Measurements from ENCODE around the gene THEMIS2. TPM values are rescaled to one million over a fixed set of nuclear protein-coding genes. Genes with fewer than 3 reads are reported as not detected.

THEMIS2 gene
- total RNA-seq, 4 donors from 2014 or later, result 9.6 to 36.4 (median 24.6) TPM

GRCh38 chr1:27928216-27928954 lies 56.0 kb downstream of the THEMIS2 start:
- WGBS, result 78% methylated on average over 5 of the region's 5 CpGs
- H3K27me3 ChIP-seq, result peaks cover 0 to 5% (median 0%) of the 10 kb centered on the region in 4 donors

GRCh38 chr1:27931184-27931583 lies 58.8 kb downstream of the THEMIS2 start:
- no peak overlapping the region for H3K27ac ChIP-seq (replicated peaks in 1 of 4)
- peaks cover 0 to 32% (median 7%) of the 10 kb centered on the region in 4 donors for H3K27me3 ChIP-seq
- H3K36me3 ChIP-seq, result no peaks in the 10 kb centered on the region
- H3K4me1 ChIP-seq, result peaks cover 6 to 9% (median 8%) of the 10 kb centered on the region in 4 donors
- 92% methylated on average over 6 of the region's 6 CpGs for WGBS
- no peak overlapping the region for H3K4me3 ChIP-seq
- no peak for DNase-seq (ENCODE audit: extremely low spot score)
- H3K9me3 ChIP-seq, result no peaks in the 10 kb centered on the region
- no peak for TF ChIP-seq CTCF (IDR thresholded peaks at IDR 0.05)
- TF ChIP-seq POLR2A (IDR thresholded peaks at IDR 0.05; ENCODE audit: low read depth), result no peak
- TF ChIP-seq EP300 (IDR thresholded peaks at IDR 0.05), result no peak
- no peak for TF ChIP-seq POLR2AphosphoS5 (IDR thresholded peaks at IDR 0.05)
- intact Hi-C loops (cut with DNase I), result no loop called here

More at GRCh38 chr1:27928216-27928954, 56.0 kb downstream of the THEMIS2 start:
- Histone ChIP-seq H3K4me3 (no peak overlapping the region), H3K9me3 (no peaks in the 10 kb centered on the region), H3K36me3 (no peaks in the 10 kb centered on the region), H3K4me1 (no peaks in the 10 kb centered on the region), H3K27ac (replicated peaks in 1 of 4) (no peak overlapping the region)
- intact Hi-C loops (cut with DNase I), result no loop called here
- DNase-seq (ENCODE audit: extremely low spot score), result no peak
- TF ChIP-seq CTCF (IDR thresholded peaks at IDR 0.05) (no peak), POLR2AphosphoS5 (IDR thresholded peaks at IDR 0.05) (no peak), EP300 (IDR thresholded peaks at IDR 0.05) (no peak), POLR2A (IDR thresholded peaks at IDR 0.05; ENCODE audit: low read depth) (no peak)

GRCh38 chr1:27931759-27932158 lies 59.4 kb downstream of the THEMIS2 start:
- Histone ChIP-seq H3K36me3 (no peaks in the 10 kb centered on the region), H3K27ac (replicated peaks in 1 of 4) (no peak overlapping the region), H3K9me3 (no peaks in the 10 kb centered on the region), H3K4me1 (peaks cover 6 to 9% (median 8%) of the 10 kb centered on the region in 4 donors), H3K27me3 (peaks cover 0 to 37% (median 7%) of the 10 kb centered on the region in 4 donors), H3K4me3 (no peak overlapping the region)
- intact Hi-C loops (cut with DNase I), result no loop called here
- no peak for DNase-seq (ENCODE audit: extremely low spot score)
- WGBS, result 89% methylated on average over 4 of the region's 4 CpGs
- no peak for TF ChIP-seq POLR2A (IDR thresholded peaks at IDR 0.05; ENCODE audit: low read depth)
- no peak for TF ChIP-seq CTCF (IDR thresholded peaks at IDR 0.05)
- TF ChIP-seq EP300 (IDR thresholded peaks at IDR 0.05), result no peak
- TF ChIP-seq POLR2AphosphoS5 (IDR thresholded peaks at IDR 0.05), result no peak

- DNase-seq (ENCODE audit: extremely low spot score), result no peak
- peak within 1 kb of the TSS in 1 of 4 donors; percentile 10 for H3K4me3 ChIP-seq
- no peaks in the 10 kb centered on the region for H3K36me3 ChIP-seq
- intact Hi-C loops (cut with DNase I), result no loop called here
- peaks cover 0 to 37% (median 7%) of the 10 kb centered on the region in 4 donors for H3K27me3 ChIP-seq
- 10% methylated on average over 11 of the region's 16 CpGs for WGBS
- no peak within 1 kb of the TSS for H3K27ac ChIP-seq (replicated peaks in 1 of 4)
- peaks cover 6 to 9% (median 8%) of the 10 kb centered on the region in 4 donors for H3K4me1 ChIP-seq
- TF ChIP-seq CTCF (IDR thresholded peaks at IDR 0.05), result no peak
- no peak for TF ChIP-seq POLR2A (IDR thresholded peaks at IDR 0.05; ENCODE audit: low read depth)
- TF ChIP-seq EP300 (IDR thresholded peaks at IDR 0.05), result no peak
- no peak for TF ChIP-seq POLR2AphosphoS5 (IDR thresholded peaks at IDR 0.05)
- H3K9me3 ChIP-seq, result no peaks in the 10 kb centered on the region
These were observed 62.6 kb downstream of the THEMIS2 start, which contains the start of gene SMPDL3B for GRCh38 chr1:27934818-27935549. TSS of gene SMPDL3B (plus strand) at chr1:27935000. CDS start at chr1:27935184, 184 bp downstream.

All from esophagus muscularis mucosa (tissue), 4 donors.